T-helper 1 cell treated with Interleukin-12 subunit alpha and Interleukin-12 subunit beta and Interleukin-4 antibody, amounts not matched to agents 30 μg/mL and 1 μg/mL, for 36 hours (primary cell): ENCODE data around the gene CCDC57.

Source experiments
- H3K27ac Mint-ChIP-seq: one replicate; pipeline ENCODE4 v1.8.0; 2021; ENCODE audit warnings: mild to moderate bottlenecking, mixed read lengths
- H3K27me3 Mint-ChIP-seq: one replicate; pipeline ENCODE4 v1.8.0; 2021; ENCODE audit warnings: low read depth, mixed read lengths
- H3K36me3 Mint-ChIP-seq: one replicate; pipeline ENCODE4 v1.8.0; 2021; ENCODE audit warnings: low read depth, mixed read lengths
- H3K4me1 Mint-ChIP-seq: one replicate; pipeline ENCODE4 v1.8.0; 2021; ENCODE audit warnings: low read depth, mixed read lengths
- H3K4me3 Mint-ChIP-seq: one replicate; pipeline ENCODE4 v1.8.0; 2021; ENCODE audit warnings: mild to moderate bottlenecking, moderate library complexity, mixed read lengths
- H3K9me3 Mint-ChIP-seq: one replicate; pipeline ENCODE4 v1.8.0; 2021; ENCODE audit warnings: mixed read lengths

CCDC57 gene

GRCh38 chr17:82083009-82083408, 129.6 kb downstream of the CCDC57 start:
- Mint-ChIP-seq H3K27ac (no peak overlapping the region), H3K36me3 (peaks cover 3% of the 10 kb centered on the region), H3K9me3 (no peaks in the 10 kb centered on the region), H3K27me3 (no peaks in the 10 kb centered on the region), H3K4me1 (no peaks in the 10 kb centered on the region), H3K4me3 (no peak overlapping the region)

GRCh38 chr17:82082456-82082855, 130.2 kb downstream of the CCDC57 start:
- Mint-ChIP-seq H3K9me3 (no peaks in the 10 kb centered on the region), H3K36me3 (peaks cover 3% of the 10 kb centered on the region), H3K4me1 (no peaks in the 10 kb centered on the region), H3K27ac (no peak overlapping the region), H3K4me3 (no peak overlapping the region), H3K27me3 (no peaks in the 10 kb centered on the region)

GRCh38 chr17:82081966-82082365, 130.7 kb downstream of the CCDC57 start:
- no peak overlapping the region for H3K27ac Mint-ChIP-seq
- no peak overlapping the region for H3K4me3 Mint-ChIP-seq
- no peaks in the 10 kb centered on the region for H3K9me3 Mint-ChIP-seq
- H3K36me3 Mint-ChIP-seq = peaks cover 3% of the 10 kb centered on the region
- H3K27me3 Mint-ChIP-seq = no peaks in the 10 kb centered on the region
- H3K4me1 Mint-ChIP-seq = no peaks in the 10 kb centered on the region

- no peak overlapping the region for H3K4me3 Mint-ChIP-seq
- H3K27ac Mint-ChIP-seq = no peak overlapping the region
- H3K36me3 Mint-ChIP-seq = peaks cover 3% of the 10 kb centered on the region
- no peaks in the 10 kb centered on the region for H3K27me3 Mint-ChIP-seq
- no peaks in the 10 kb centered on the region for H3K9me3 Mint-ChIP-seq
- no peaks in the 10 kb centered on the region for H3K4me1 Mint-ChIP-seq
Observed at GRCh38 chr17:82081546-82081945, 131.1 kb downstream of the CCDC57 start.

- no peaks in the 10 kb centered on the region for H3K4me1 Mint-ChIP-seq
- no peak overlapping the region for H3K4me3 Mint-ChIP-seq
- peaks cover 3% of the 10 kb centered on the region for H3K36me3 Mint-ChIP-seq
- H3K9me3 Mint-ChIP-seq = no peaks in the 10 kb centered on the region
- no peaks in the 10 kb centered on the region for H3K27me3 Mint-ChIP-seq
- H3K27ac Mint-ChIP-seq = no peak overlapping the region
Observed at GRCh38 chr17:82080789-82081464, 131.7 kb downstream of the CCDC57 start.

GRCh38 chr17:82080048-82080788, 132.4 kb downstream of the CCDC57 start:
- no peaks in the 10 kb centered on the region for H3K9me3 Mint-ChIP-seq

GRCh38 chr17:82079001-82079677, 133.5 kb downstream of the CCDC57 start:
- Mint-ChIP-seq H3K4me3 (no peak overlapping the region), H3K4me1 (no peaks in the 10 kb centered on the region), H3K9me3 (no peaks in the 10 kb centered on the region), H3K36me3 (peaks cover 3% of the 10 kb centered on the region), H3K27me3 (no peaks in the 10 kb centered on the region), H3K27ac (no peak overlapping the region)

More at GRCh38 chr17:82080048-82080788, 132.4 kb downstream of the CCDC57 start:
- no peak overlapping the region for H3K4me3 Mint-ChIP-seq
- H3K36me3 Mint-ChIP-seq = peaks cover 3% of the 10 kb centered on the region
- no peaks in the 10 kb centered on the region for H3K27me3 Mint-ChIP-seq
- H3K27ac Mint-ChIP-seq = no peak overlapping the region
- no peaks in the 10 kb centered on the region for H3K4me1 Mint-ChIP-seq

GRCh38 chr17:82078433-82078832, 134.2 kb downstream of the CCDC57 start:
- H3K9me3 Mint-ChIP-seq = no peaks in the 10 kb centered on the region
- no peak overlapping the region for H3K4me3 Mint-ChIP-seq
- H3K27me3 Mint-ChIP-seq = no peaks in the 10 kb centered on the region
- H3K4me1 Mint-ChIP-seq = no peaks in the 10 kb centered on the region
- H3K36me3 Mint-ChIP-seq = peaks cover 3% of the 10 kb centered on the region
- H3K27ac Mint-ChIP-seq = no peak overlapping the region

- Mint-ChIP-seq H3K27ac (no peak overlapping the region), H3K27me3 (peaks cover 2% of the 10 kb centered on the region), H3K4me3 (no peak overlapping the region), H3K4me1 (no peaks in the 10 kb centered on the region), H3K36me3 (peaks cover 3% of the 10 kb centered on the region), H3K9me3 (no peaks in the 10 kb centered on the region)
Observed at GRCh38 chr17:82077617-82078358, 134.9 kb downstream of the CCDC57 start.

- no peaks in the 10 kb centered on the region for H3K4me1 Mint-ChIP-seq
- peaks cover 5% of the 10 kb centered on the region for H3K27me3 Mint-ChIP-seq
- H3K36me3 Mint-ChIP-seq = peaks cover 3% of the 10 kb centered on the region
- no peaks in the 10 kb centered on the region for H3K9me3 Mint-ChIP-seq
- no peak overlapping the region for H3K4me3 Mint-ChIP-seq
- H3K27ac Mint-ChIP-seq = no peak overlapping the region
Observed at GRCh38 chr17:82076785-82077591, 135.7 kb downstream of the CCDC57 start.

- no peaks in the 10 kb centered on the region for H3K4me1 Mint-ChIP-seq
- no peak overlapping the region for H3K27ac Mint-ChIP-seq
- H3K4me3 Mint-ChIP-seq = no peak overlapping the region
- no peaks in the 10 kb centered on the region for H3K9me3 Mint-ChIP-seq
- peaks cover 3% of the 10 kb centered on the region for H3K36me3 Mint-ChIP-seq
- H3K27me3 Mint-ChIP-seq = peaks cover 5% of the 10 kb centered on the region
Observed at GRCh38 chr17:82076018-82076784, 136.4 kb downstream of the CCDC57 start.

- no peaks in the 10 kb centered on the region for H3K9me3 Mint-ChIP-seq
- peaks cover 3% of the 10 kb centered on the region for H3K36me3 Mint-ChIP-seq
- no peak overlapping the region for H3K4me3 Mint-ChIP-seq
- H3K27me3 Mint-ChIP-seq = peaks cover 5% of the 10 kb centered on the region
- no peak overlapping the region for H3K27ac Mint-ChIP-seq
- H3K4me1 Mint-ChIP-seq = no peaks in the 10 kb centered on the region
Observed at GRCh38 chr17:82073446-82073845, 139.2 kb downstream of the CCDC57 start.

- H3K9me3 Mint-ChIP-seq = no peaks in the 10 kb centered on the region
- H3K4me3 Mint-ChIP-seq = no peak overlapping the region
- H3K36me3 Mint-ChIP-seq = no peaks in the 10 kb centered on the region
- H3K4me1 Mint-ChIP-seq = no peaks in the 10 kb centered on the region
- H3K27me3 Mint-ChIP-seq = peaks cover 5% of the 10 kb centered on the region
- no peak overlapping the region for H3K27ac Mint-ChIP-seq
Observed at GRCh38 chr17:82072827-82073226, 139.8 kb downstream of the CCDC57 start.
